ENCODE measurements around the gene AGAP9.
"Not testable (repeated sequence)": the region's sequence is repeated elsewhere in the genome, so short reads cannot be mapped to it uniquely, and the experiment has no call there.

The AGAP9 gene

GRCh38 chr10:47523475-47523874 lies at the start of gene AGAP9:
TSS of gene AGAP9 (minus strand) at chr10:47523638. CDS start at chr10:47523526, 112 bp downstream.
- H3K4me3 ChIP-seq (ENCODE audit: low read depth, low read length); DNase-seq (ENCODE audit: low read depth): not testable (repeated sequence)

- not testable (repeated sequence) for DNase-seq (ENCODE audit: low read depth); H3K4me3 ChIP-seq (ENCODE audit: low read depth, low read length)
These were observed 47.9 kb upstream of the AGAP9 start for GRCh38 chr10:47571138-47571912.

GRCh38 chr10:47566757-47567156 lies 43.3 kb upstream of the AGAP9 start:
- DNase-seq (ENCODE audit: low read depth); H3K4me3 ChIP-seq (ENCODE audit: low read depth, low read length): not testable (repeated sequence)

- H3K4me3 ChIP-seq (ENCODE audit: low read depth, low read length); DNase-seq (ENCODE audit: low read depth): not testable (repeated sequence)
These were observed 42.8 kb upstream of the AGAP9 start for GRCh38 chr10:47566108-47566699.

GRCh38 chr10:47565517-47565920 lies 42.1 kb upstream of the AGAP9 start:
- not testable (repeated sequence) for DNase-seq (ENCODE audit: low read depth); H3K4me3 ChIP-seq (ENCODE audit: low read depth, low read length)

- not testable (repeated sequence) for H3K4me3 ChIP-seq (ENCODE audit: low read depth, low read length); DNase-seq (ENCODE audit: low read depth)
These were observed 41.5 kb upstream of the AGAP9 start for GRCh38 chr10:47564953-47565352.

GRCh38 chr10:47564318-47564717 lies 40.9 kb upstream of the AGAP9 start:
- not testable (repeated sequence) for DNase-seq (ENCODE audit: low read depth); H3K4me3 ChIP-seq (ENCODE audit: low read depth, low read length)

GRCh38 chr10:47560452-47560851 lies 37.0 kb upstream of the AGAP9 start:
- not testable (repeated sequence) for H3K4me3 ChIP-seq (ENCODE audit: low read depth, low read length); DNase-seq (ENCODE audit: low read depth)

GRCh38 chr10:47559718-47560308 lies 36.4 kb upstream of the AGAP9 start:
- not testable (repeated sequence) for DNase-seq (ENCODE audit: low read depth); H3K4me3 ChIP-seq (ENCODE audit: low read depth, low read length)

GRCh38 chr10:47558109-47558508 lies 34.7 kb upstream of the AGAP9 start:
- DNase-seq (ENCODE audit: low read depth) = peak; percentile 18

GRCh38 chr10:47557616-47558015 lies 34.2 kb upstream of the AGAP9 start:
- DNase-seq (ENCODE audit: low read depth); H3K4me3 ChIP-seq (ENCODE audit: low read depth, low read length): not testable (repeated sequence)

More at GRCh38 chr10:47558109-47558508, 34.7 kb upstream of the AGAP9 start:
- not testable (repeated sequence) for H3K4me3 ChIP-seq (ENCODE audit: low read depth, low read length)

- DNase-seq (ENCODE audit: low read depth); H3K4me3 ChIP-seq (ENCODE audit: low read depth, low read length): not testable (repeated sequence)
These were observed 31.9 kb upstream of the AGAP9 start for GRCh38 chr10:47555334-47555733.

GRCh38 chr10:47554552-47554951 lies 31.1 kb upstream of the AGAP9 start:
- DNase-seq (ENCODE audit: low read depth); H3K4me3 ChIP-seq (ENCODE audit: low read depth, low read length): not testable (repeated sequence)

- peak overlapping the region; percentile 71 for H3K4me3 ChIP-seq (ENCODE audit: low read depth, low read length)
- not testable (repeated sequence) for DNase-seq (ENCODE audit: low read depth)
These were observed 30.4 kb upstream of the AGAP9 start for GRCh38 chr10:47553860-47554247.

- peak overlapping the region; percentile 71 for H3K4me3 ChIP-seq (ENCODE audit: low read depth, low read length)
- peak; percentile 45 for DNase-seq (ENCODE audit: low read depth)
These were observed 29.9 kb upstream of the AGAP9 start for GRCh38 chr10:47553214-47553859.

GRCh38 chr10:47552719-47553118 lies 29.3 kb upstream of the AGAP9 start:
- DNase-seq (ENCODE audit: low read depth) = peak; percentile 43
- H3K4me3 ChIP-seq (ENCODE audit: low read depth, low read length) = peak overlapping the region; percentile 71

- not testable (repeated sequence) for H3K4me3 ChIP-seq (ENCODE audit: low read depth, low read length)
These were observed 23.8 kb upstream of the AGAP9 start for GRCh38 chr10:47547286-47547685.

GRCh38 chr10:47536430-47536829 lies 13.0 kb upstream of the AGAP9 start:
- H3K4me3 ChIP-seq (ENCODE audit: low read depth, low read length); DNase-seq (ENCODE audit: low read depth): not testable (repeated sequence)

More at GRCh38 chr10:47547286-47547685, 23.8 kb upstream of the AGAP9 start:
- not testable (repeated sequence) for DNase-seq (ENCODE audit: low read depth)

- DNase-seq (ENCODE audit: low read depth) = not testable (repeated sequence)
These were observed 21.1 kb downstream of the AGAP9 start for GRCh38 chr10:47502313-47502712.

GRCh38 chr10:47494226-47494625 lies 29.2 kb downstream of the AGAP9 start:
- H3K4me3 ChIP-seq (ENCODE audit: low read depth, low read length); DNase-seq (ENCODE audit: low read depth): not testable (repeated sequence)

More at GRCh38 chr10:47502313-47502712, 21.1 kb downstream of the AGAP9 start:
- not testable (repeated sequence) for H3K4me3 ChIP-seq (ENCODE audit: low read depth, low read length)
